Left ventricle myocardium inferior (tissue), 1 donor: ENCODE data around the gene HS6ST1. TPM values are rescaled to one million over a fixed set of nuclear protein-coding genes. Genes with fewer than 3 reads are reported as not detected.

Experiments
- DNase-seq: peaks from one replicate; pipeline ENCODE4 v3.0.0-alpha.2; 2020
- H3K27ac ChIP-seq: fragments of 200-600 bp; replicated peaks from 2 replicates; pipeline ENCODE4 v1.8.0; 2021
- H3K27me3 ChIP-seq: fragments of 200-600 bp; 2 replicates; pipeline ENCODE4 v1.8.0; 2021; ENCODE audit warnings: low read depth
- H3K36me3 ChIP-seq: fragments of 200-600 bp; 2 replicates; pipeline ENCODE4 v1.8.0; 2021
- H3K4me1 ChIP-seq: fragments of 200-600 bp; 2 replicates; pipeline ENCODE4 v1.8.0; 2021
- H3K4me3 ChIP-seq: fragments of 200-600 bp; 2 replicates; pipeline ENCODE4 v1.8.0; 2021; ENCODE audit warnings: mild to moderate bottlenecking, moderate library complexity
- H3K9me3 ChIP-seq: fragments of 200-600 bp; replicated peaks from 2 replicates; pipeline ENCODE4 v1.8.0; 2021
- intact Hi-C: fragments of 100-400 bp; cut with micrococcal nuclease; formaldehyde crosslinking; loops from one replicate; pipeline ENCODE4 v1.11.0; 2022
- total RNA-seq: library from RNA; stranded (reverse); fragmentation: NEBNext Ultra II Directional; extraction: Animal tissue kit (Norgen Biotek cat#: 25700); gene quantifications from one replicate; pipeline ENCODE4 v1.2.1, GENCODE V29; 2021
- TF ChIP-seq, protein P1 (sequence below): fragments of 200-600 bp; IDR thresholded peaks from 2 replicates; pipeline ENCODE4 v1.8.0; 2021; ENCODE audit warnings: antibody characterized with exemption, mild to moderate bottlenecking, borderline replicate concordance
- donor health status: DM: no; HTN: yes; CAD: no; lungs with severe emphysema.

HS6ST1 gene
- total RNA-seq, 1 donor from 2014 or later: 26.7 TPM

DNA sequence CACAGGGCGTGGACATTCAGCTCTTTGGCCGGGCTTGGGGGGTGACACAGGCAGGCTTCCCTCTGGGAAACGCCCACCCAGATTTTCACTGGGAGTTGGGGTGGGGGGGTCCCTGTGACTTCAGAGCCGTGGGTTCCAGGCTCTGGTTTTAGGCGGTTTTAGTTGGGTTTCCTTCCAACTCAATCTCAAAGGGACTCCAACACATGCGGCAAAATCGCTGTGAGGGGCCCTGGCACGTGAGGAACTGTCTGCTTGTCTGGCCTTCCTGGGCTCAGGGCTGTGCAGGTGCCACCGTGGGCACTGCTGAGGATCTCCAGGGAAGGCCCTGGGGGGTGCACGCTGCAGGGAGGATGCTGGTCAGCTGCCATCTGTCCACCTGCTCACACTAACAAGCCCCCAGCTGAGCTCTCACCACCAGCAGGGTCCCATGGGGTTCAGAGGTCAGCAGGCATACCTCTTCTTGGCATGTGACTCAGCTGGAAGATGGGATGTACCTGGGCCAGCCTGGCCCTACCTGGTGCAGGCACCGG, 11.7 kb downstream of the HS6ST1 start:
- no peak overlapping the region for H3K27ac ChIP-seq
- no peaks in the 10 kb centered on the region for H3K36me3 ChIP-seq
- DNase-seq: peak; percentile 11
- no peak overlapping the region for H3K4me3 ChIP-seq
- TF ChIP-seq, protein P1, sequence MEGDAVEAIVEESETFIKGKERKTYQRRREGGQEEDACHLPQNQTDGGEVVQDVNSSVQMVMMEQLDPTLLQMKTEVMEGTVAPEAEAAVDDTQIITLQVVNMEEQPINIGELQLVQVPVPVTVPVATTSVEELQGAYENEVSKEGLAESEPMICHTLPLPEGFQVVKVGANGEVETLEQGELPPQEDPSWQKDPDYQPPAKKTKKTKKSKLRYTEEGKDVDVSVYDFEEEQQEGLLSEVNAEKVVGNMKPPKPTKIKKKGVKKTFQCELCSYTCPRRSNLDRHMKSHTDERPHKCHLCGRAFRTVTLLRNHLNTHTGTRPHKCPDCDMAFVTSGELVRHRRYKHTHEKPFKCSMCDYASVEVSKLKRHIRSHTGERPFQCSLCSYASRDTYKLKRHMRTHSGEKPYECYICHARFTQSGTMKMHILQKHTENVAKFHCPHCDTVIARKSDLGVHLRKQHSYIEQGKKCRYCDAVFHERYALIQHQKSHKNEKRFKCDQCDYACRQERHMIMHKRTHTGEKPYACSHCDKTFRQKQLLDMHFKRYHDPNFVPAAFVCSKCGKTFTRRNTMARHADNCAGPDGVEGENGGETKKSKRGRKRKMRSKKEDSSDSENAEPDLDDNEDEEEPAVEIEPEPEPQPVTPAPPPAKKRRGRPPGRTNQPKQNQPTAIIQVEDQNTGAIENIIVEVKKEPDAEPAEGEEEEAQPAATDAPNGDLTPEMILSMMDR: no peak
- H3K4me1 ChIP-seq: peaks cover 91% of the 10 kb centered on the region
- intact Hi-C loops: no loop called here
- H3K27me3 ChIP-seq: no peaks in the 10 kb centered on the region
- H3K9me3 ChIP-seq: no peaks in the 10 kb centered on the region

DNA sequence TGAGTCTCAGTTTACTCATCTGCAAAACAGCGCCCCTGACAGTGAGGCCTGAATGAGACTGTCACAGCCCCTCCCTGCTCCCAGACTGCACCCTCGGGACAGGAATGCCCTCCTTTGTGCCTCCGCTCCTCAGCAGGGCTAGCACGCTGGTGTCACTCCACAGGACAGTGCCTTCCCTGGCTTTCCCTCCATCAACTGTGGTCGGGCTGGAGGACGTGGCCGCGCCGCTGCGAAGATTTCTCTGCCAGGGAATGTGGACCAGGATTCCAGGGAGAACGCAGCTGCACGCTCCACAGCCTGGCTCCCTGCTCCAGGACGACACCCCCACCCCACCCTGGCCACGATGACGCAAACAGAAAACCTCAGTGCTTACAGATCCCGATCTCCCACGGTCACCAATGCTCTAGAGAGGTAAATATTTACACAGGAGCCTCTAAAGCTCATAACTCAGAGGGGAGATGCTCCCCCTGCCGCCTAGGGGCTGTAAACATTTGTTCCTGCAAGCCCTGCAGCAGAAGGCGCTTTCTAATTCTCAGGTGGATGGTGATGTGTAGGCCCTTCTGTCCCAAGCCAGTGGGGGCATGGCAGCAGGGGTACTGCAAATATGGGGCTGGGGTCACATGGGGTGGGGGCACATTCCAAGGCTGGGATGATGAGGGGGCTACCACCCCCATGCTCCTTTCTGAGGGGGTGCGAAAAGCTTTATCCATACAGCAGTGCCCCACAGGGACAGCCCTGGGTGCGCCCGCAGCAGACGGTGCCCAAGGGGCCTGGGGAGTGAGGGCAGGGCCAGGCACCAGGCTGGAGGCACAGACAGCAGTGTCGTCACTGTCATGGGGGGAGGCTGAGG, 12.4 kb downstream of the HS6ST1 start:
- Histone ChIP-seq H3K36me3 (no peaks in the 10 kb centered on the region), H3K27ac (peak overlapping the region; percentile 83), H3K27me3 (no peaks in the 10 kb centered on the region), H3K9me3 (no peaks in the 10 kb centered on the region), H3K4me1 (peaks cover 89% of the 10 kb centered on the region), H3K4me3 (peak overlapping the region; percentile 6)
- TF ChIP-seq, protein P1: no peak
- intact Hi-C loops: no loop called here
- DNase-seq: peak; percentile 59

DNA sequence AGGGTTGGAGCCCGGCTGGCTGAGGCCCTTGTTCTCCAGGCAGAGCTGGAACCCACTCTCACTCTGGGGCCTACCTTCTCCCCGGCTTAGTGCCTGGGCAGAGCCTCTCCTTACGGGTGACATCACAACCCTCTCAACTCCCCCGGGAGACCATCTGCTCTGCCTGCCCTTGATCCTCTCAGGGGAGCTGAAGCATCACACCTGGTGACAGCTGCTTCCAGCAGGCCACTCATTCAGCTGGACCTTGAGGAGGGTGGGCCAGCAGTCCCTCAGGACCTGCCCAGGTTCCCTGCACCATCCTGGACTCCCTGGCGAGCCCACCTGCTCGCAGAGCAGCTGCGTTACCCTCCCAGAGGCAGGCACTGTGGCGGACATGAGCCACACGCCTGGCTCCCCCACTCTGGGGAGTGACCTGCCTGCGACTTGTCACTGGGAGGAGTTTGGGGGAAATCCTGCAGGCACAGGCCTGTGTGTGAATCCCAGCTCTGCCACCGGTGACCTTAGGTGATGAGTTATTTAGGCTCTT, 13.1 kb downstream of the HS6ST1 start:
- peak overlapping the region; percentile 83 for H3K27ac ChIP-seq
- intact Hi-C loops: no loop called here
- peak overlapping the region; percentile 6 for H3K4me3 ChIP-seq
- no peaks in the 10 kb centered on the region for H3K9me3 ChIP-seq
- no peaks in the 10 kb centered on the region for H3K27me3 ChIP-seq
- H3K4me1 ChIP-seq: peaks cover 82% of the 10 kb centered on the region
- DNase-seq: peak; percentile 9
- H3K36me3 ChIP-seq: no peaks in the 10 kb centered on the region
- TF ChIP-seq, protein P1: no peak

DNA sequence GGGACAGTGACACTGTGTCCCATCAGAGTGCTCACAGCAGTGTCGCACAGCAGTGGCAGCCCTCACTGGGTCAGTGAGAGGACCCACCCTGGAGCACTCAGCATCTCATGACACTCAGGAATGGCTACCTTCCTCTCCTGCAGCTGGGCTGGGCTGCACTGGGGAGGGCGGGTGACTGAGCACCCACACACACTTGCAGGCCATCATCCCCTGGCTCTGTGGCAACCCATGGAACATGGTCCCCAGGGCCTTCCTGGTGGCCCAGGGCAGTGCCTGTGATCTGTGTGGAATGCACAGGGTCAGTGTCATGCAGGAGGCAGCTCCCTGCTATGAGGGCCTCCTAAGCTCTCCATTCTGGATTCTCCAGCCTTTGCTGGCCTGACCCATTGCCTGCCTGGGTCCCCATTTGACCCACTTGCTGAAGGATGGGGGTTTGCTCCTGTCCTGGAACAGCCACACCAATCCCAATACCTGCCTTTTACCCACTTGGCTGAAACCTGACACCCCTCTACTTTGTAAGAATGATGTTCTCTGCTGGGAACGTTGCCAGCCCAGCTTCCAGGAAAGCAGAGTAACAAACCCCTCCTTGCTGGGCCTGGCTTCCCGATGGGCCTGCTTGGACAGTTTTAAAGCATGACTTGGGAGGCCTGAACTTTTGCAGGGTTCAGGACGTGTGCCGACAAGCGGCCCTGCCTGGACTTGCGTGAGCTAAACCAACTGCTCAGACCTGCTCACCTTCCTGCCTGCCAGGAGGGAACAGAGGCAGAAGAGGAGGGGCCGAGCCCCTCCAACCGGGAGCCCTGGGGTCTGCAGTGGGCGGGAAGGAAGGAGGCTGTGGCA, 13.7 kb downstream of the HS6ST1 start:
- Histone ChIP-seq H3K9me3 (no peaks in the 10 kb centered on the region), H3K27me3 (no peaks in the 10 kb centered on the region), H3K27ac (peak overlapping the region; percentile 83), H3K4me3 (peak overlapping the region; percentile 6), H3K36me3 (no peaks in the 10 kb centered on the region), H3K4me1 (peaks cover 75% of the 10 kb centered on the region)
- TF ChIP-seq, protein P1: no peak
- peak; percentile 76 for DNase-seq
- intact Hi-C loops: no loop called here

DNA sequence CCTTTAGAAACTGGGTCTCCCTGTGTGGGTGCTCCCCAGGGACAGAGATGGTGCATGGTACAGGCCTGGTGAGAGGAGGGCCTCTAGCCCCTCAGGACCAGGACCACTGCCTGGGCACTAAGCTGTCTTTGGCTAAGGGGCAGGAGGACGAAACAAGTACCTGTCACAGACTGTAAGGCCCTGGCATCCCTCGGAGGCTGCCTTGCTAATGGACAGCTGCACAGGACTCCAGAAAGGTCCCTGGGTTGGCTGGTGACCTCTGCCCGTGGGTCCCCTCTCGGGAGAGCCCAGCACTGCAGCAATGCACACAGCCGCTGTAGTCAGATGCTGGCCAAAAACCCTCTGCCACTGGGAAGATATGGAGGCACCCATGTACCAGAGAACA, 14.3 kb downstream of the HS6ST1 start:
- TF ChIP-seq, protein P1: no peak
- no peak for DNase-seq
- Histone ChIP-seq H3K27ac (peak overlapping the region; percentile 83), H3K36me3 (no peaks in the 10 kb centered on the region), H3K4me3 (no peak overlapping the region), H3K27me3 (no peaks in the 10 kb centered on the region), H3K4me1 (peaks cover 69% of the 10 kb centered on the region), H3K9me3 (no peaks in the 10 kb centered on the region)
- intact Hi-C loops: no loop called here
